GM21529 (cell line): ENCODE data around the gene DDN.

Source experiments
- ATAC-seq: cut with Tn5 transposase; IDR thresholded peaks from one replicate; pipeline ENCODE4 v1.9.1; 2021; ENCODE audit not compliant: unreplicated experiment

DDN gene

GRCh38 chr12:49015196-49015595 is 16.0 kb upstream of the DDN start:
- ATAC-seq = no peak

- no peak for ATAC-seq
Measured at GRCh38 chr12:49014547-49014946, 15.4 kb upstream of the DDN start.

GRCh38 chr12:49013428-49013827 is 14.3 kb upstream of the DDN start:
- no peak for ATAC-seq

GRCh38 chr12:49012739-49013138 is 13.6 kb upstream of the DDN start:
- ATAC-seq = no peak

GRCh38 chr12:49010092-49010668 is 11.0 kb upstream of the DDN start:
- ATAC-seq = no peak

- no peak for ATAC-seq
Measured at GRCh38 chr12:49008943-49009342, 9.8 kb upstream of the DDN start.

GRCh38 chr12:49000346-49000745 is 1.2 kb upstream of the DDN start:
- ATAC-seq = no peak

GRCh38 chr12:48998497-48999353 is 450 bp downstream of the DDN start:
- ATAC-seq = peak; percentile 21

- peak; percentile 42 for ATAC-seq
Measured at GRCh38 chr12:48997719-48998496, 1.3 kb downstream of the DDN start.

GRCh38 chr12:48996794-48997718 is 2.1 kb downstream of the DDN start:
- peak; percentile 28 for ATAC-seq

- no peak for ATAC-seq
Measured at GRCh38 chr12:48995086-48995879, 3.9 kb downstream of the DDN start.

GRCh38 chr12:48994224-48995085 is 4.7 kb downstream of the DDN start:
- ATAC-seq = no peak

GRCh38 chr12:48993787-48994186 is 5.4 kb downstream of the DDN start:
- ATAC-seq = no peak

GRCh38 chr12:48991247-48992050 is 7.7 kb downstream of the DDN start:
- no peak for ATAC-seq

- ATAC-seq = no peak
Measured at GRCh38 chr12:48990552-48990951, 8.6 kb downstream of the DDN start.

- ATAC-seq = no peak
Measured at GRCh38 chr12:48988030-48988649, 11.0 kb downstream of the DDN start.

- ATAC-seq = no peak
Measured at GRCh38 chr12:48986720-48987291, 12.4 kb downstream of the DDN start.
